GM08714 (cell line): Measurements from ENCODE around the gene RNF17.

Experiments
- H3K4me3 ChIP-seq: fragments of 200-500 bp; sonication (Bioruptor generic); 2 replicates; pipeline ENCODE4 v1.5.1; 2014; ENCODE audit warnings: mild to moderate bottlenecking, low read length, inconsistent platforms
- ZNF274 ChIP-seq: IDR thresholded peaks from 2 replicates; pipeline ENCODE4 v1.6.1; 2012; ENCODE audit warnings: mild to moderate bottlenecking, low read depth, low read length

Gene RNF17

DNA sequence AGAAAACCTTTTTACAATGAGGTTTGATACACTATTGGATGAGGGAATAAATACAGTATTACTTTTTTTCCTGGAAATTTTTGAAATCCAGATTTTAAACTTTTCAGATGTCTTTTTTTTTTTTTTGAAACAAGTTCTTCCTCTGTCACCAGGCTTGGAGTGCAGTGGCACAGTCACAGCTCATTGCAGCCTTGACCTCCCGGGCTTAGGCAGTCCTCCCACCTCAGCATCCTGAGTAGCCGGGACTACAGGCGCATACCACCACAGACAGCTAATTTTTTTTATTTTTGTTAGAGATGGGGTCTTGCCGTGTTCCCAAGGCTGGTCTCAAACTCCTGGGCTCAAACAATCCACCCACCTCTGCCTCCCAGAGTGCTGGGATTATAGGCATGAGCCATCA, 96.8 kb downstream of the RNF17 start:
- no peak overlapping the region for H3K4me3 ChIP-seq
- no peak for TF ChIP-seq ZNF274

DNA sequence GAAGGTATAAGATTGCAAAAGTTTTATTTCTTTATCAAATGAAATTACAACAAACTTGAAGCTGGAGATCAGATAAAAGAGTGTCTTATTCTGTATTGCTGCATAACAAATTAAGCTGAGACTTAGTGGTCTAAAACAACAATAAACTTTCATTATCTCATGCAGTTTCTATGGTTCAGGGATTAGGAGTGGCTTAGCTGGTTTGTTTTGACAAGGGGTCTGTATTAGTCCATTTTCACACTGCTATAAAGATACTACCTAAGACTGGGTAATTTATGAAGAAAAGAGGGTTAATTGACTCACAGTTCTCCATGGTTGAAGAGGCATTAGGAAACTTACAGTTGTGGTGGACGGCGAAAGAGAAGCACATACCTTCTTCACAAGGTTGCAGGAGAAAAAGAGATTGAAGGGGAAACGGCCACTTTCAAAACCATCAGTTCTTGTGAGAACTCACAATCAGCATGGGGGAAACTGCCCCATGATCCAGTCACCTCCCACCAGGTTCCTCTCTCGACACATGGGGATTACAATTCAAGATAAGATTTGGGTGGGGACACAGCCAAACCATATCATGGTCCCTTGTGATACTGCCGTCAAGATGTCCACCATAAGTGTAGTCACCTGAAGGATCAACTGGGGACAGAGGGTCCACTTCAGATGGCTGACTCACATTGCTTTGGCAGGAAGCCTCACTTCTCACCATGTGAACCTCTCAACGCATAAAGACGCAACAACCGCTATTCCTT, 97.8 kb downstream of the RNF17 start:
- no peak for TF ChIP-seq ZNF274
- H3K4me3 ChIP-seq: no peak overlapping the region

DNA sequence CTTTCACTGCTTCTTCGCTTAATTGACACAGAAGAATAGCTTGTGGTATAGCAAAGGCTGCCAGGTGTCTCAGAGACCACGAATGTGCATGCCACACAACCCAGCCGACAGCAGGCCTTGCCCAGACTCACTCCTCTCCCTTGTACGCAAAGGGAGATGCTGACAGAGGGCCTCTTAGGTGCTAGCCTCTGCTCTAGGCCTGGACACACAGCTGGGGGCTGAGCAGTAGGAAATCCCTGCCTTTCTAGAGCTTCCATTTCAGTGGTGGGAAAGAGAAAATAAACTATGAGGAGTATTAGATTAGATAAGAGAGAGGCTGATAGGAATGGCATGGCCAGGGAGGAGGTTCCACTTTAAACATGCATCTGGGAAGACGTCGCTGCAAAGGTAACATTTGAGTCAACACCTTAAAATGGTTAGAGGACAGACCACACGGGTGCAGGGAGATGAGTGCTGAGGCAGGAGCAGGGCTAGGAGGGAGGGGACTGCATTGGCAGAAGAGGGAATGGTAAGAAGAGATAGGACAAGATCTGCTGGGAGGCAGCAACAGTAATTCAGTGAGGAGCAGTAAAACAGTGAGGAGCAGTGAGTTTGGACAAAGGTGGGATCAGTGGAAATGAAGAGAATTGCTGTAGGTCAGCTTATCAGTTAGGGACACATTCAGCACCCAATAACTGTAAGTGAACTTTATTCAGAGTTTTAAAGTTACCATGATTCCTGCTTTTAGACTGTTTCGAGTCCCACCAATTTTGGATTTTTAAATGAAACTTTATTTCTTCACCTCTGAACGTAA, 100.0 kb downstream of the RNF17 start:
- TF ChIP-seq ZNF274: no peak
- H3K4me3 ChIP-seq: no peak overlapping the region

DNA sequence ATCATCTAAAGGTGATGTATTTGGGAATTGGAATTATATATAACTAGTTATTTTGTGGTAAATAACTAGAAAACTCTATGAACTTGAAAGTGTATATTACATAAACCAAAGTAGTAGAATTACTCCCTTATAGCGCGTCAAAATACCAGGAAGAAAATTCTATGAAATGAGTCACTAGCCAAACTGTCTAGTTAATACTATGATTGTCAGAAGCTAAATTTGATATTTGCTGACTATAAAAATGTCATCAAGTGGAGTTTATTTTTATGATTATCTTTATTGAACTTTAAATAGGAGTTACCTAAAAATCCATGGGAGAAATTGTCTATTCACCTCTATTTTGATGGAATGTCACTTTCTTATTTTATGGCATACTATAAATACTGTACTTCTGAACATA, 100.6 kb downstream of the RNF17 start:
- no peak overlapping the region for H3K4me3 ChIP-seq
- no peak for TF ChIP-seq ZNF274

DNA sequence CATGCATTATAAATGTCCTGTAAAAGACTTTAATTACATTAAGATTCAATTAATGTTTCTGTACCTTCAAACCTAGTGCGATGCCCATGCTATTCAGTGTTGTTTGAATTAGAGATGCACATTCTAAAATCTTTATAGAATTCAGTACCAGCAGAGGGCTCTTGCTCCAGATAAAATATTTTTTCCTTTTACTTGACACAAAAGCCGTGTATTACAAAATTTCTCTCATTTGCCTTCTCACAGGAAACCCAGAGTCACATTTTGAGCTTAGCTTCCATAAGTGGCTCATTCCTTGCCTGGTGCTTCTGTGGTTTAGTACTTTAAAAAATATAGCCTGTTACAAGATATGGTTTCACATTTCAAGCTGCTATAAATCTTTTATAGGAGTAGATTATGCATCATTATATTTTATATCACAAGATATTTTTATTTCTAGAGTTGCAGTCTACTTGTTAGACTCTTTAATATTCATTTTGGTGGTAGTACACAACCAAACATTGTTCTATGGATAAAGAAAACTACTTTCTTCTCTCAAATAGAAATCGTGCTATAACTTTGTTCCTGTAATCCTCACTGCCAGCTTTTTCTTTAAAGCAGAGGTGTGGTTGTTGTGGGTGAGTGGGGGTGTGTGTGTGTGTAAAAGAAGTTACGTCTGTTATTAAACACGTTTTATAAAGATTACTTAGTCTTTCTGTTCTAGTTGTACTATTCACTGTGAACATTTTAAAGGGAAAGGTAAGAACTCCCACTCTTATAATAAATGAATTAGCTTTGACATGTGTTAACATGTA, 101.4 kb downstream of the RNF17 start:
- no peak overlapping the region for H3K4me3 ChIP-seq
- TF ChIP-seq ZNF274: no peak

DNA sequence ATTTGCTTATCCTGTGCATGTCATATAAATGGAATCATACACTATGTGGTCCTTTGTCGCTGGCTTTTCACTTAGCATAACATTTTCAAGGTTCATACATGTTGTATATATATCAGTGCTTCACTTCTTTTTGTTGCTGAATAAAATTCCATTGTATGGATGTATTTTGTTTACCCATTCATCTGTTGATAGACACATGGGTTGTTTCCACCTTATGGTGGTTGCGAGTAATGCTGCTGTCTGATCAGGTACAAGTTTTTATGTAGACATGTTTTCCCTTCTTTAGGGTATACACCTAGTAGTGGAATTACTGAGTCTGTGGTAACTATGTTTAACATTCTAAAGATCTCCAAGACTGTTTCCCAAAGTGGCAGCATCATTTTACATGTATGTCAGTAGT, 102.5 kb downstream of the RNF17 start:
- no peak for TF ChIP-seq ZNF274
- no peak overlapping the region for H3K4me3 ChIP-seq

DNA sequence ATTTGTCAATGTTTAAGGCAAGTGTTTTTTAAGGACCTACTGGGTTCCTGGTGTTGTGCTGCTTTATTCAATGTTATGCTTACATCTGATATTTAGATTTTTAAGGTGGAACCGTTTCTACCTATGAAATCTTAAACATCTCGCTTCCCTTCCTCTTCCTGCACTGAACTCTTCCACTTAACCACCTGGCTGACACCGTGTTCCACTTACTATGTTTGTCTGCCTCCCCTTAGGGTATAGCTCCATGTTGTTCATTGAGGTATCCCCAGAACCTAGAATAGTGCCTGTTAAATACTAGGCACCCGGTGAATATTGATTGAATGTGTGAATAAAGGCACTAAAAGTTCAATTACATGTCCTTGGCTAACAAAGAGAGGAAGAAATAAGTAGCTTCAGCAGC, 104.9 kb downstream of the RNF17 start:
- no peak for TF ChIP-seq ZNF274
- H3K4me3 ChIP-seq: no peak overlapping the region

DNA sequence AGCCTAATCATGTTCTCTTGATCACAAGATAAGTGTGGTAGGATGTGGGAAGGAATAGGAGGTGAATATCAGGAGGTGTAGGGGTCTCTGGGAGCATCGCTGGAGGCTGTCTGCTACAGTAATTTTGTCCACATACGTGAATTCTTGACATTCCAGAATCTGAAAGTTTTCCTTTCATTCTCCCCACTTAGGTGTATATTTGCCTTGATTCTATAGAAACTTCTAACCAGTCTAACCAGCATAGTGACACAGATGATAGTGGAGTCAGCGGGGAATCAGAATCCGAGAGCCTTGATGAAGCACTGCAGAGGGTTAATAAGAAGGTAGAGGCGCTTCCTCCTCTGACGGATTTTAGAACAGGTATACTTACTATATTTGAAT, 106.4 kb downstream of the RNF17 start:
- no peak overlapping the region for H3K4me3 ChIP-seq
- no peak for TF ChIP-seq ZNF274

DNA sequence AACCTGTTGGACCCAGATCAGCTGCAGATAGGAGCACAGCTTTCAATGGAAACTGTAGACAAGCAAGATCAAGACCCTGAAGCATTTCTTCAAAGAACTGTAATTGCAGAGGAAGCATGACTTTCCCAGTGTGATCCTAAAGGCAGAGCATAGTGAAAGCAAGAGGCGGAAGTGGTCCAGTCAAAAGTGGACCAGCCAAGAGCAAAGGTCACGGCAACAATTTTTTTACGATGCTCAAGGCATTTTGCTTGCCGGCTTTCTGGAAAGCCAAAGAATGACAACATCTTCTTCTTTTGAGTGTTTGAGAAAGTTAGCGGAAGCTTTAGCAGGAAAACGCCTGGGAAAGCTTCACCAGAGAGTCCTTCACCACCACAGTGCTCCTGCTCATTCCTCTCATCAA, 111.6 kb downstream of the RNF17 start:
- TF ChIP-seq ZNF274: no peak
- no peak overlapping the region for H3K4me3 ChIP-seq

DNA sequence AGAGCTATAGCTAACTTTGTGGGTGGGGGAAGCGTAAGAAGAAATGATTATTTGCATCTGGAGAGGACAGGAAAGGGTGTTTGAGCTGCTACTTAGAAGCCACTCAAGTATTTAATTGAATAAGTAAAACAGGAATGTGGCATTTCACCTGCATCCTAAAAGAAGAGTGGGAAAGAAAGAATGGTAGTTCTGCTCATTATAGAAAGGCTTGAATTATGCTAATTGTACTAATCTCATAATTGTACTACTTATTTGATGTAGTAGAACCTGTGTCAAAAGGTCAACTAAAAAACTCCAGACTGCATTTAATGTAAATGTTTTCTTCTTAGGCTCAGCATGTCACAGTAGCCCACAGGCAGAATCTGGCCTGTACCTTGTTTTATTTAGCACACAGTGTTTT, 113.6 kb downstream of the RNF17 start:
- no peak for TF ChIP-seq ZNF274
- no peak overlapping the region for H3K4me3 ChIP-seq

DNA sequence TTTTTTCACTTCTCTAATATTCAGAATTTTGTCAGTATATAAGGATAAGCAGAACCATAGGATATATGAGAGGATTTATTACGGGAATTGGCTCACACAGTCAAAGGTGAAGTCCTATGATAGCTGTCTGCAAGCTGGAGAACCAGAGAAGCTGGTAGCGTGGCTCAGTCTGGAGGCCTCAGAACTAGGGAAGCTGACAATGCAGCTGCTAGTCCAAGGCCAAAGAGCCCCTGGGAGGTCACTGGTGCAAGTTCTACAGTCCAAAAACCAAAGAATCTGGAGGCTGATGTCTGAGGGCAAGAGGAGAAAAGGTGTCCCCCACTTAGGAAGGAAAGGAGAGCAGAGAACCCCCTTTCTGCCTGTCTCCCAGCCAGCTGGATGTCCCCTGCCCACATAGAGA, 114.4 kb downstream of the RNF17 start:
- H3K4me3 ChIP-seq: no peak overlapping the region
- TF ChIP-seq ZNF274: no peak

DNA sequence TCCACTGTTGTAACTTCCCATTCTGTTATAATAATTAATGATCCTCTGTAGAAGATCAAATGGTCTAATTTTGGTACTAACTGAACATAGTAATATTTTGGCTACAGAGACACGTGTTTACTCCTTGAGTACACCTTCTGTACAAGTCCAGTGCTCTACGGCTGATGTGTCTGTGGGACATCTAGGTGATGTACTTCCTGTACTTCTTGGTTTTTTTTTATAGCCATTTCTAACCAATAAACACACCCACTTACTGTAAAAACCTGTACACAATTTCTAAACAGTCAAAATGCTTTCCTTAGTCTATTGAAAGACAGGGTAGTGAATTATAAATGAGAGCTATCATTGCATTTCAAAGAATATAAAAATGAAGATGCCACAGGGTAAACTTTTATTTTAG, 118.7 kb downstream of the RNF17 start:
- H3K4me3 ChIP-seq: no peak overlapping the region
- TF ChIP-seq ZNF274: no peak

DNA sequence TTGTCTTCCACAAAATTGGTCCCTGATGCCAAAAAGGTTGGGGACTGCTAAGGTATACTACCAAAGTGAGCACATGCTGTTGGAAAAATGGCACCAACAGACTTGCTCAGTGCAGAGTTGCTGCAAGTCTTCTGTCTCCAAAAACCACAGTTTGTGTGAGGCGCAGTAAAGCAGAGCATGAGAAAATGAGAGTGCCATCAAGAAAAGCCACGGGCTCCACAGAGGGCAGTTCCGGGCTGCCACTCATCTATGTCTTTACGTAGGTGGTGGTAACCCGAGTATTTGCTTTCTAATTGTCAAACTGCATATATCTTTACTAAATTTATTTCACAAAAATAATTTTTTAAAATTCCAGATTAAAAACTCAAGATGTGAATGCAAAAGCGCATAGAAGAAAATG, 123.8 kb downstream of the RNF17 start:
- no peak for TF ChIP-seq ZNF274

DNA sequence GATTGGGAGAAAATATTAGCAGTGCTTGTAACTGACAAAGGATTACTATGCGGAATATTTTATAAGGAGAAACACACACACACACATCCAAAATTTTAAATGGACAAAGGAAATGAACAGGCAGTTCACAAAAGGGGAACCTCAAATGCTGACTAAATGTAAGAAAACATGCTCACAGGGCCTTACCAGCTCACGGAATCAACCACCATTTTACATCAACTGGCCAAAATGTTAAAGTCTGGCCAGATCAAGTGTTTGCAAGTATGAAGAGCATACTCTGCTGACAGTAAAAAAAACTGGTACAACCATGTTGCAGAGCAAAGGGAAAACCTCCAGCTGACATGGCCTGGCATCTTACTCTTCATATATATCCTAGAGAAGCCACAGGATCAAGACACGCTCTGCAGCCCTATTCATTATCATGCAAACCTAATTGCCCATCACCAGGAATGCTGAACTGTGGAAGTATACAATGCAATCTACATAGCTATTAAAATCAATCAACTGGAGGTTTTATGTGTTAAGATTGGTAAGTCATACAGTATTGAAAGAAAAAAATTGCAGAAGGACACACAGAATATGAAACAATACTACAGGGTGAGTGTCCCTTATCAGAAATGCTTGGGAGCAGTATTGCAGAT, 124.4 kb downstream of the RNF17 start:
- TF ChIP-seq ZNF274: no peak

More for the DNA sequence above, 123.8 kb downstream of the RNF17 start:
- no peak overlapping the region for H3K4me3 ChIP-seq

DNA sequence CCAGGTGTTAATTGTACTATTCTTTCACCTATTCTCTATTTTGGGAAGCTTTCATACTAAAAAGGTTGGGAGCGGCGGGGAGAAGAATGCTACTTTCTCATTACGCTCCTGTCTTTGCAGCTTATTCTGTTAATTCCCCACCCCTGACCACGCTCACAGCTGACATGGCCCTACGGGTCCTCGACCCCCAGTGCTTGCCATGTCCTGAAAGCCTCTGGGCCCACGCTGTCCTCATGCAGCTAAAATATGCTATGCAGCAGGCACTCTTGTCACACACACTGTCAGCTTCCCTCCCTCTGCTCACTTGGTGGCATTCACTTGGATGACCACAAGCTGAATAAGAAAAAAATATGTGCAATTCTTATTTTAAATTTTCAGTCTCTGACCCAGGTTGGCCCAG, 126.3 kb downstream of the RNF17 start:
- TF ChIP-seq ZNF274: no peak
- no peak overlapping the region for H3K4me3 ChIP-seq

More for the DNA sequence above, 124.4 kb downstream of the RNF17 start:
- no peak overlapping the region for H3K4me3 ChIP-seq
